CD4-positive, alpha-beta T cell (primary cell): Measurements from ENCODE around the gene PDZD8. TPM values are rescaled to one million over a fixed set of nuclear protein-coding genes. Genes with fewer than 3 reads are reported as not detected.

Experiments
- ATAC-seq: fragments of 200-7000 bp; cut with Tn5 transposase; one replicate; pipeline ENCODE4 v1.10.0; 2022; ENCODE audit warnings: mild to moderate bottlenecking; ENCODE audit not compliant: poor library complexity
- CTCF ChIA-PET: fragments of 350-600 bp; sonication (Branson Sonifier 250); formaldehyde crosslinking; loops from one replicate; lab custom pipeline; 2021; ENCODE audit warnings: antibody characterized with exemption, inconsistent platforms; lab: Charles Lee
- POLR2A ChIA-PET: fragments of 350-600 bp; sonication (Branson Sonifier 250); formaldehyde crosslinking; loops from one replicate; lab custom pipeline; 2021; ENCODE audit warnings: antibody characterized with exemption, inconsistent platforms; lab: Charles Lee
- DNase-seq, 14 experiments: peaks; one replicate each; pipeline ENCODE4 v3.0.0-alpha.2; 2013 to 2020; ENCODE audit warnings: mixed read lengths in 2 of 14
- H3K27ac ChIP-seq, 2 donors: one replicate each; pipeline versions ENCODE4 v1.5.1 to v1.7.0; 2013; ENCODE audit warnings: low read length in 2 of 2, low read depth in 1 of 2, mild to moderate bottlenecking in 1 of 2
- H3K27me3 ChIP-seq, 2 experiments: 1 replicate in 1 of 2; 2 replicates in 1 of 2; pipeline versions ENCODE4 v1.6.1 to v1.7.0; 2013; ENCODE audit warnings: low read length in 2 of 2, control low read depth in 1 of 2, mild to moderate bottlenecking in 1 of 2, moderate library complexity in 1 of 2; ENCODE audit not compliant: insufficient read depth in 2 of 2, control insufficient read depth in 1 of 2
- H3K36me3 ChIP-seq: one replicate; pipeline ENCODE4 v1.6.1; 2013; ENCODE audit warnings: low read length, control low read depth; ENCODE audit not compliant: insufficient read depth
- H3K4me1 ChIP-seq: one replicate; pipeline ENCODE4 v1.6.1; 2013; ENCODE audit warnings: low read length, control low read depth; ENCODE audit not compliant: insufficient read depth
- H3K4me3 ChIP-seq: one replicate; pipeline ENCODE4 v1.5.1; 2013; ENCODE audit warnings: mild to moderate bottlenecking, low read length, moderate library complexity
- H3K9me3 ChIP-seq, 2 experiments: 1 replicate in 1 of 2; 2 replicates in 1 of 2; pipeline versions ENCODE4 v1.6.1 to v1.7.0; 2013; ENCODE audit warnings: low read length in 2 of 2, mild to moderate bottlenecking in 2 of 2, control low read depth in 1 of 2, moderate library complexity in 1 of 2; ENCODE audit not compliant: control insufficient read depth in 1 of 2, insufficient read depth in 1 of 2
- H3K27ac Mint-ChIP-seq: one replicate; pipeline ENCODE4 v1.8.0; 2020; ENCODE audit warnings: mixed read lengths
- H3K27me3 Mint-ChIP-seq: one replicate; pipeline ENCODE4 v1.8.0; 2021; ENCODE audit warnings: mixed read lengths
- H3K36me3 Mint-ChIP-seq: one replicate; pipeline ENCODE4 v1.8.0; 2021; ENCODE audit warnings: low read depth, mixed read lengths
- H3K4me1 Mint-ChIP-seq: one replicate; pipeline ENCODE4 v1.8.0; 2021; ENCODE audit warnings: low read depth, mixed read lengths
- H3K4me3 Mint-ChIP-seq: one replicate; pipeline ENCODE4 v1.8.0; 2020; ENCODE audit warnings: mild to moderate bottlenecking, mixed read lengths
- H3K9me3 Mint-ChIP-seq: one replicate; pipeline ENCODE4 v1.8.0; 2020; ENCODE audit warnings: mixed read lengths
- intact Hi-C, 2 experiments: fragments of 100-400 bp; cut with DNase I in 1 of 2; cut with micrococcal nuclease in 1 of 2; formaldehyde crosslinking; loops; one replicate each; pipeline versions ENCODE4 v1.15.1 to v1.9.0; 2023 to 2025; cut with DNase I, micrococcal nuclease
- total RNA-seq, 174 experiments: library from RNA in 2 of 174; stranded (reverse) in 2 of 174; gene quantifications; one replicate each; pipeline ENCODE4 v1.2.3 and lab custom pipeline; 2021 to 2026
- TF ChIP-seq, protein P1 (sequence below): fragments of 200-600 bp; IDR thresholded peaks from one replicate; pipeline ENCODE4 v1.8.0; 2022; ENCODE audit warnings: antibody characterized with exemption, mild to moderate bottlenecking

PDZD8 gene
- total RNA-seq, 2 experiments from 2014 or later, result 25.2 to 31.1 TPM

DNA sequence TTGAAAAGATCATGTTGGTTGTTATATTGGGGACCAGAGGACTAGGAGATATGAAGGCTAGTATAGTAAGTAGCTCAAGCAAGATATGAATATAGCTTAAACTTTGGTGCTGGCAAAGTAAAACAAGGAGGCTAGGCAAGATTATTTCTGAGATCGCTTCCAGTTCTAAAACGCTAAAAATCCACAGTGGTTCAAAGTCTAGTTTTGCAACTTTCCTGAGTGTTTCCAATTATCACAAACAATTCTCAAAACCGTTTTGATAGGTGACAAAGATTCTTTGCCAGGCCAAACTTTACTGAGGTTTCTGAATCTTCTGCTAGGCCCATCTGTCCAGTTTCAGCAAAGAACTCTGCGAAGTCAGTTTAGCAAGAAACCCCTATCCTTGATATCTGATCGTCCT, 35.3 kb downstream of the PDZD8 start:
- DNase-seq (no peak), ATAC-seq (no peak)
- no peak overlapping the region for H3K27ac Mint-ChIP-seq
- Histone ChIP-seq H3K4me3 (no peak overlapping the region), H3K27me3 (no peaks in the 10 kb centered on the region), H3K9me3 (peaks cover 0 to 6% of the 10 kb centered on the region in 2 experiments), H3K27ac (no peak overlapping the region), H3K36me3 (peaks cover 23% of the 10 kb centered on the region), H3K4me1 (peaks cover 6% of the 10 kb centered on the region)
- TF ChIP-seq, protein P1, sequence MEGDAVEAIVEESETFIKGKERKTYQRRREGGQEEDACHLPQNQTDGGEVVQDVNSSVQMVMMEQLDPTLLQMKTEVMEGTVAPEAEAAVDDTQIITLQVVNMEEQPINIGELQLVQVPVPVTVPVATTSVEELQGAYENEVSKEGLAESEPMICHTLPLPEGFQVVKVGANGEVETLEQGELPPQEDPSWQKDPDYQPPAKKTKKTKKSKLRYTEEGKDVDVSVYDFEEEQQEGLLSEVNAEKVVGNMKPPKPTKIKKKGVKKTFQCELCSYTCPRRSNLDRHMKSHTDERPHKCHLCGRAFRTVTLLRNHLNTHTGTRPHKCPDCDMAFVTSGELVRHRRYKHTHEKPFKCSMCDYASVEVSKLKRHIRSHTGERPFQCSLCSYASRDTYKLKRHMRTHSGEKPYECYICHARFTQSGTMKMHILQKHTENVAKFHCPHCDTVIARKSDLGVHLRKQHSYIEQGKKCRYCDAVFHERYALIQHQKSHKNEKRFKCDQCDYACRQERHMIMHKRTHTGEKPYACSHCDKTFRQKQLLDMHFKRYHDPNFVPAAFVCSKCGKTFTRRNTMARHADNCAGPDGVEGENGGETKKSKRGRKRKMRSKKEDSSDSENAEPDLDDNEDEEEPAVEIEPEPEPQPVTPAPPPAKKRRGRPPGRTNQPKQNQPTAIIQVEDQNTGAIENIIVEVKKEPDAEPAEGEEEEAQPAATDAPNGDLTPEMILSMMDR, result no peak
- peaks cover 7% of the 10 kb centered on the region for H3K9me3 Mint-ChIP-seq
- POLR2A ChIA-PET, result no interaction called here
- no peaks in the 10 kb centered on the region for H3K27me3 Mint-ChIP-seq
- peaks cover 37% of the 10 kb centered on the region for H3K36me3 Mint-ChIP-seq
- CTCF ChIA-PET, result no interaction called here
- H3K4me3 Mint-ChIP-seq, result no peak overlapping the region
- intact Hi-C loops, result no loop called here
- H3K4me1 Mint-ChIP-seq, result peaks cover 21% of the 10 kb centered on the region

DNA sequence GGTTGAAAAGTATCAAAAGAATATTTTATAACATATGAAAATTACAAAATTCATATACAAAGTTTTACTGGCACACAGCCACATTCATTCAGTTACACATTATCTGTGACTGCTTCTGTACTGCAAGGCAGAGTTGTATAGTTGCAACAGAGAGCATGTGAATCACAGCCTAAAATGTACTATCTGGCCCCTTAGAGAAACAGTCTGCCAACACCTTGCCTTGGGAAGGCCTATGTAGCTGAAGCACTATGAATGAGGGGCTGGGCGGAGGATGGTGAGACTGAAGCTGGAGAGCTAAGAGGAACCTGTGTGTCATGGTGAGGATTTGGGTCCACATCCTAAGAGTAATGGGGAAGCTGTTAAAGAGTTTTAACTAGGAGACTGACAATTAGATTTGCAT, 35.7 kb downstream of the PDZD8 start:
- H3K36me3 Mint-ChIP-seq, result peaks cover 41% of the 10 kb centered on the region
- ChIA-PET CTCF (interaction anchor here (0.8 kb wide), 1 partner anchor 20 kb away, joined by 3 read pairs; no protein-coding TSS in a partner anchor), POLR2A (no interaction called here)
- no peak overlapping the region for H3K27ac ChIP-seq
- peaks cover 20% of the 10 kb centered on the region for H3K4me1 Mint-ChIP-seq
- no peaks in the 10 kb centered on the region for H3K27me3 Mint-ChIP-seq
- ATAC-seq (no peak), DNase-seq (no peak)
- no peak overlapping the region for H3K4me3 Mint-ChIP-seq
- intact Hi-C loops, result no loop called here
- TF ChIP-seq, protein P1, result no peak
- peaks cover 23% of the 10 kb centered on the region for H3K36me3 ChIP-seq
- peaks cover 6% of the 10 kb centered on the region for H3K4me1 ChIP-seq
- peaks cover 9% of the 10 kb centered on the region for H3K9me3 Mint-ChIP-seq
- no peak overlapping the region for H3K4me3 ChIP-seq
- H3K9me3 ChIP-seq, result peaks cover 0 to 10% of the 10 kb centered on the region in 2 experiments
- no peaks in the 10 kb centered on the region for H3K27me3 ChIP-seq
- no peak overlapping the region for H3K27ac Mint-ChIP-seq

DNA sequence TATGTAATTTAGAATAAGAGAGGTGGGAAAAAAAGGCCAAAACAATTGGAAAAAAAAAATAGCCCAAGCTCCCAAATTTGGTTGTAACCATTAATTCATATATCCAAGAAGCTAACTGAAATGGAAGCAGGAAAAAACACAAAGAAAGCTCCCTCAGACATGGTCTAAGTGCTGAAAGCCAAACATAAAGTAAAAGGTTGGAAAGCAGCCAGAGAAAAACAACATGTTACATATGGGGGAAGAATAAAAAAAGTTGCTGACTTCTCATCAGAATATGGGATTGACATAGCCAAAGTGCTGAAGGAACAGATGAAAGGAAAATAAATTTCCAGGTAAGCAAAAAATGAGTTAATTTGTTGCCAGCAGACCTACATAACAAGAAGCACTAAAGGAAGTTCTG, 40.3 kb downstream of the PDZD8 start:
- intact Hi-C loops, result no loop called here
- Mint-ChIP-seq H3K27ac (no peak overlapping the region), H3K4me1 (peaks cover 11% of the 10 kb centered on the region), H3K36me3 (peaks cover 58% of the 10 kb centered on the region), H3K27me3 (no peaks in the 10 kb centered on the region), H3K9me3 (peaks cover 13% of the 10 kb centered on the region), H3K4me3 (no peak overlapping the region)
- Histone ChIP-seq H3K9me3 (peaks cover 4 to 12% of the 10 kb centered on the region in 2 experiments), H3K4me3 (no peak overlapping the region), H3K27ac (no peak overlapping the region), H3K4me1 (no peaks in the 10 kb centered on the region), H3K27me3 (no peaks in the 10 kb centered on the region), H3K36me3 (peaks cover 19% of the 10 kb centered on the region)
- CTCF ChIA-PET, result no interaction called here
- POLR2A ChIA-PET, result no interaction called here
- DNase-seq (no peak), ATAC-seq (no peak)
- TF ChIP-seq, protein P1, result no peak
